Measurements from ENCODE around the gene PCSK7. TPM values are rescaled to one million over a fixed set of nuclear protein-coding genes. Genes with fewer than 3 reads are reported as not detected.
"Not testable (repeated sequence)": the region's sequence is repeated elsewhere in the genome, so short reads cannot be mapped to it uniquely, and the experiment has no call there.

Gene PCSK7
- 32.0 and 33.6 TPM in 2 replicates for total RNA-seq (2014; rRNA removed; shearing (Covaris generic))

GRCh38 chr11:117231842-117232091, at the start of gene PCSK7:
Gene PCSK7 (minus strand): TSS chr11:117232073. CDS start chr11:117229844, 2,229 bp downstream.
- peak; percentile 68 for DNase-seq (ENCODE audit: low read depth)

- DNase-seq (ENCODE audit: low read depth): peak; percentile 99
These were observed 49.3 kb upstream of the PCSK7 start for GRCh38 chr11:117281159-117281558.

GRCh38 chr11:117279711-117280376, 48.0 kb upstream of the PCSK7 start:
- DNase-seq (ENCODE audit: low read depth): no peak

- no peak for DNase-seq (ENCODE audit: low read depth)
These were observed 46.5 kb upstream of the PCSK7 start for GRCh38 chr11:117278347-117278746.

- DNase-seq (ENCODE audit: low read depth): peak; percentile 91
These were observed 41.8 kb upstream of the PCSK7 start for GRCh38 chr11:117273550-117274289.

- not testable (repeated sequence) for DNase-seq (ENCODE audit: low read depth)
These were observed 40.3 kb upstream of the PCSK7 start for GRCh38 chr11:117272175-117272574.

- DNase-seq (ENCODE audit: low read depth): no peak
These were observed 39.3 kb upstream of the PCSK7 start for GRCh38 chr11:117271208-117271607.

GRCh38 chr11:117269856-117270255, 38.0 kb upstream of the PCSK7 start:
- no peak for DNase-seq (ENCODE audit: low read depth)

- DNase-seq (ENCODE audit: low read depth): no peak
These were observed 33.9 kb upstream of the PCSK7 start for GRCh38 chr11:117265745-117266144.

- not testable (repeated sequence) for DNase-seq (ENCODE audit: low read depth)
These were observed 32.9 kb upstream of the PCSK7 start for GRCh38 chr11:117264624-117265323.

GRCh38 chr11:117259417-117259816, 27.5 kb upstream of the PCSK7 start:
- peak; percentile 65 for DNase-seq (ENCODE audit: low read depth)

- DNase-seq (ENCODE audit: low read depth): no peak
These were observed 26.7 kb upstream of the PCSK7 start for GRCh38 chr11:117258576-117258975.

- DNase-seq (ENCODE audit: low read depth): peak; percentile 65
These were observed 24.7 kb upstream of the PCSK7 start for GRCh38 chr11:117256573-117256972.

GRCh38 chr11:117255966-117256365, 24.1 kb upstream of the PCSK7 start:
- no peak for DNase-seq (ENCODE audit: low read depth)

- DNase-seq (ENCODE audit: low read depth): no peak
These were observed 19.6 kb upstream of the PCSK7 start for GRCh38 chr11:117251506-117251905.

GRCh38 chr11:117249571-117249970, 17.7 kb upstream of the PCSK7 start:
- DNase-seq (ENCODE audit: low read depth): no peak

- DNase-seq (ENCODE audit: low read depth): no peak
These were observed 16.5 kb upstream of the PCSK7 start for GRCh38 chr11:117248341-117248740.

GRCh38 chr11:117239295-117239694, 7.4 kb upstream of the PCSK7 start:
- DNase-seq (ENCODE audit: low read depth): peak; percentile 97

- no peak for DNase-seq (ENCODE audit: low read depth)
These were observed 6.3 kb upstream of the PCSK7 start for GRCh38 chr11:117238221-117238620.

- no peak for DNase-seq (ENCODE audit: low read depth)
These were observed 1.1 kb upstream of the PCSK7 start for GRCh38 chr11:117232911-117233409.

GRCh38 chr11:117232092-117232878, 412 bp upstream of the PCSK7 start, which contains the start of gene RNF214:
Gene RNF214 (plus strand): TSS chr11:117232671. CDS start chr11:117234273, 1,602 bp downstream.
- DNase-seq (ENCODE audit: low read depth): peak; percentile 69
